GM15510 (cell line): ENCODE results near the gene EVA1C.

Source experiments
- POLR2A ChIP-seq: IDR thresholded peaks from 3 replicates; pipeline ENCODE4 v1.6.1; 2011; ENCODE audit warnings: borderline replicate concordance; ENCODE audit not compliant: insufficient read length; ENCODE audit errors: extremely low read depth

EVA1C gene

DNA sequence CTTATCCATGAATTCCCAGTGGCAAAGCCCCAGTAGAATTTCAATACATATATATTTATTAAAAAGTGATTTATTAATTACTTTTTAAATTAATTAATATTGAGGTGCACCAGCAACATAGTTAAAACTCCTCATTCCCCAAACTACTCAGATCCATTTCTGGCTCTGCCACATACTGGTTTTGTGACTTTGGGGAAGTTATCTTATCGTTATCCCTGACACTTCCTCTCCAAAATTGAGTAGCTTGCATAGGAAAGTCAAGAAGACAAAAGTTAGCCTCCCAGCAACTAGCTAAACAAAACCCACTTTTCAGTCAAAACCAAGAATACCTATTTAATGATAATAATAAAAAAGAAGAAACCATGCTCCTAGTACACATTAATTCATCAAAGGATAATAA lies 136.9 kb downstream of the EVA1C start:
- no peak for TF ChIP-seq POLR2A

DNA sequence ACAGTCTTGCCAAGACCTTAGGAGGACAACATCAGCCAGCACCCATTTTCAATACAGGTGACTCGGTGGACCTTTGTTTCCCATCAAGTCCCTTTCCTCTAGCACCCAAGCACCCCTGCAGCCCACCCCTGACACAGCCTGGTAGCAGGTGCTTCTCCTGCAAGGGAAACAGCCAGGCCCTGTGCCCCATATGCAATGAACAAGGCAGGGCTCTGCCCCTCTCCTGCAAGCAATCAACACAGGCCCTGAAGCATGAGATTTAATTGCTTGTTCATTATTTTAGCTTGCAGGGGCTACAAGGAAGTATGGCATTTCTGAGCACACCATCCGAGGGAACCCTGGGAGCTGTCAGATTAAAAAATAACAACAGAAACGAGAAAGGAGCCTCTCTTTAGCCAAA lies 137.4 kb downstream of the EVA1C start:
- TF ChIP-seq POLR2A = no peak

DNA sequence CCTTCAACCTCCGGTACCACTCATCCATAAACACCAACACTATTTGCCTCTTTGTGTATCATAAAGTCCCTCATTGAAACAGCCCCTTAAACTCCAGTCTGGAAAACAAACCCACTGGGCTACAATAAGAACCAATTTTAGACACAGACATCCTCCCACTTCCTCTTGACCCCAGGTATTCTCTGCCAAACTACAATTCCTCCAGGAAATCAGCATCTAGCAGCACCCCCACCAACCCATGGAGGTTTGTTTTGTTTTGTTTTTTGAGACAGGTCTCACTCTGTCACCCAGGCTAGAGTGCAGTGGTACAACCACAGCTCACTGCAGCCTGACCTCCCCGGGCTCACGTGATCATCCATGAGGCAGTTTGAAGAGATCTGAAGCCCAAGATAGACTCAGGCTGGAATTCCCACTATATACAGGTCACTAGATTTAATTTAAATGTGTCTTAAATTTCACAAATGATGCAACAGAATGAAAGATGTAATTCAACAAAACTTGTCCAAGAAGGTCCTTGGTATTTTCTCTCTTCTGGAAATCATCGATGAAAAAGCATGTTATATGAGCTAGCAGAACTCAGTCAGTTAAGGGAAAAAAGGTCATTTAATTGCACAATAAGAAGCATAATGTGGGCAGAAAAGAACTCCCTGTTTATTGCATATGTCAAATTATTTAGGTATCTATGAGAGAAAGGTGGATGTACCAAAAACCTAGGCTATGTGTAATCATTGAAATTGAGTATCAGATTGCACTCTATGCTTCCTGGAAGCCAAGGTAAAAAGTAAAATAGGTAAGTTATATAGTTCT lies 142.5 kb downstream of the EVA1C start:
- no peak for TF ChIP-seq POLR2A

DNA sequence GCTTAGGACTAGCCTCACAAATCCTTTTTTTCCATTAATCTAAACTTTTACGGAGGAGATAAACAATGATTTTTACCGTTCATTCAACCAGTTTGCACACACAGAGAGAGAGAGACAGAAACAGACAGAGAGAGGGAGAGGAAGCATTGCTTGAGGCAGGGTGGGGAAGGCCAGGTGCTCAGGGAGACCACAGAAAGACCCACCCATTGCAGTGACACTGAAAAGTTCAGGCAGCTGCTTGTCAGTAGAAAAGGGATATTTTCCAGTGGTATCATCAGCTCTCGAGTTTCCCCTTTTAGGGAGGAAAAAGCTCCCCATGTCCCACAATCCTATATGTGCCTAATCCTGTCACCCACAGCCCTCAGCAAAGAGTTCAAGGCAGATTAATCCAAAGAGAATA lies 145.6 kb downstream of the EVA1C start:
- no peak for TF ChIP-seq POLR2A

DNA sequence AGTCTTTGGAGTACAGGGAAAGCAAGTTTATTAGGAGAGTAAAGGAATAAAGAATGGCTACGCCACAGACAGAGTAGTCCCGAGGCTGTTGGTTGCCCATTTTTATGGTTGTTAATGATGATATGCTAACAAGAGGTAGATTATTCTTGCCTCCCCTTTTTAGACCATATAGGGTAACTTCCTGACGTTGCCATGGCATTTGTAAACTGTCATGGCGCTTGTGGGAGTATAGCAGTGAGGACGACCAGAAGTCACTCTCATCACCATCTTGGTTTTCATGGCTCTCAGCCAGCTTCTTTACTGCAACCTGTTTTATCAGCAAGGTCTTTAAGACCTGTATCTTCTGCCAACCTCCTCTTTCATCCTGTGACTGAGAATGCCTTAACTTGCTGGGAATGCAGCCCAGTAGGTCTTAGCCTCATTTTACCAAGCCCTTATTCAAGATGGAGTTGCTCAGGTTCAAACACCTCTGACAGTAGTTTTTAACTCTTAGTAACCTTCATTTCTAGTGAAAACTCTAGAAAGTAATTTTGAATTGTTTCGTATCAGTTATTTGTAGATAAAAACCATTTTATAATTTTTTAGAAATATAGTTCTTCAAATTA lies 146.6 kb downstream of the EVA1C start:
- TF ChIP-seq POLR2A = no peak

DNA sequence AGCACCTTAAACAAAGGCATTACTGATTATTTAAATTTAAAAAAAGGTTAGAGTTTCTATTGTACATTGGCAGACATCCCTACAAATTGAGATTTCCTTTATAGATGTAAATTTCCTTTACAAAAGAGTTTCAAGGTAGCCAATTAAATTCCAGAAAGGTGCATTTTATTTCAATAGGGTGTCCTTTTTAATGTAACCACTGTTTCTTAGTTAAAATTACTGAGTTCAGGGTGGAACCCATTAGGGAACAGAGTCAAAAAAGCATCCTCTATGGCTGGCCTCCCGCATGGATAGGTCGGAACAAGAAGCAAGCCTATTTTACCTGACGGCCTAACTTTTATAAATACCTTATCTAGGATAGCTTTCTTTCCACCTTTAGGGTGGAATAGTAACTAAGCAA lies 148.4 kb downstream of the EVA1C start:
- no peak for TF ChIP-seq POLR2A

DNA sequence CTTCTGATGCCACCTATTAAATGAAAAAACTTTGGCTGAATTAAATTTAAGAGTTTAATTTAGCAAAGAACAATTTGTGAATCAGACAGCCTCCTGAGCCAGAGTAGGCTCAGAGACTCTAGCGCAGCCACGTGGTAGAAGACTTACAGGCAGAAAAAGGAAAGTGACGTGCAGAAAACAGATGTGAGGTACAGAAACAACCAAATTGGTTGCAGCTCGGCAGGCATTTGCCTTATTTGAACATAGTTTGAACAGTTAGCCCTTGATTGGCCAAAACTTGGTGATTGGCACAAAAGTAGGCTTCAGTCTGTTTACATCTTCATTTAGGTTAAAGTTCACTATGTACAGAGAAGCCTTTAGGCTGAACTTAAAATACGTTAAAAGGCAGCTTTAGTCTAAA lies 149.9 kb downstream of the EVA1C start:
- no peak for TF ChIP-seq POLR2A

DNA sequence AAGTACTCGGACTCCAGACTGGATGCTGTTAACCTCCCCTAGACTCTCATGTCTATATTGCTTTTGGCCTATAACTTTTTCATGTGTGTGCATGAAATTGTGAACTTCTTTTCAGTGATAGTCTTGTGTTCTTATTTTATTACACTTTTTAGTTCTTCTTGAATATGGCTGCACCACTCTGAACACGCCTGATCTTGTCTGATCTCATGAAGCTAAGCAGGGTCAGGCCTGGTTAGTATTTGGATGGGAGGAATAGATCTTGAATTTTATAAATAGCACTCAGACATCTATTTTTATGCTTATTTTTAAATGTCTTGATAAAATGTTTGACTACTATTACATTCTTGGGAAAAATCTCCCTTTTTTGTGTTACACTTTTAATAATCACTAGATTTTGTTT lies 150.4 kb downstream of the EVA1C start:
- TF ChIP-seq POLR2A = no peak
